ENCODE results near the gene PRAC2. TPM values are rescaled to one million over a fixed set of nuclear protein-coding genes. Genes with fewer than 3 reads are reported as not detected.

The PRAC2 gene
- total and polyA plus RNA-seq, 2 of the 8 experiments (the other 6 are each of a cell fraction or from before 2014, with no cell fraction given), result not detected

DNA sequence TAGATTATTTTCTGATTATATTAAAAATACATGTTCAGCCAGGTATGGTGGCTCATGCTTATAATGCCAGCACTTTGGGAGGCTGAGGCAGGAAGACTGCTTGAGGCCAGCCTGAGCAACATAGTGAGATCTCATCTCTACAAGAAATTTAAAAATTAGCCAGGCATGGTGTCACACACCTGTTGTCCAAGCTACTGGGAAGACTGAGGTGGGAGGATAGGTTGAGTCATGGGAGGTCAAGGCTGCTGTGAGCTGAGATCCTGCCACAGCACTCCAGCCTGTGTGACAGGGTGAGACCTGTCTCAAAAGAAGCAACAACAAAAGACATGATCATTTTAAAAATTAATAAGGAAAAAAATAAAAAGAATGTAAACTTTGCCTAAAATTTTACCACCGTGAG lies 41.4 kb upstream of the PRAC2 start:
- no peak overlapping the region for H3K4me2 ChIP-seq (ENCODE audit: insufficient read depth in 1 of 2, low read depth in 2 of 2, low read length in 2 of 2)
- H3K18ac ChIP-seq (ENCODE audit: extremely low read depth, low read length), result no peak overlapping the region
- H4K5ac ChIP-seq (ENCODE audit: insufficient read length, low read depth, low read length), result no peak overlapping the region
- no peaks in the 10 kb centered on the region for H3K79me1 ChIP-seq (ENCODE audit: low read depth, low read length)
- peaks cover 0 to 9% (median 2%) of the 10 kb centered on the region in 4 experiments; a peak in 4 of 7 replicates for H3K4me1 ChIP-seq (replicated peaks in 1 of 4; ENCODE audit: control insufficient read depth in 3 of 4, insufficient read depth in 4 of 4, low read length in 3 of 4)
- no peak overlapping the region for H4K8ac ChIP-seq (ENCODE audit: extremely low read depth, insufficient read depth, low read length)
- no peaks in the 10 kb centered on the region for H3K36me3 ChIP-seq (ENCODE audit: control insufficient read depth in 2 of 4, insufficient read depth in 4 of 4, low read length in 3 of 4)
- H2BK15ac ChIP-seq (ENCODE audit: low read length), result no peak overlapping the region
- H4K20me1 ChIP-seq (replicated peaks in 1 of 2; ENCODE audit: control insufficient read depth in 1 of 2, insufficient read depth in 2 of 2, low read length in 2 of 2), result peaks cover 0 to 2% of the 10 kb centered on the region in 2 experiments
- no peak overlapping the region for H3K27ac ChIP-seq (ENCODE audit: low read depth, low read length)
- H3K56ac ChIP-seq (replicated peaks; ENCODE audit: insufficient read length, low read depth, low read length), result no peak overlapping the region
- H2BK12ac ChIP-seq (ENCODE audit: low read depth, low read length), result no peak overlapping the region
- H4K91ac ChIP-seq (replicated peaks; ENCODE audit: insufficient read length, low read length), result no peak overlapping the region
- H2AFZ ChIP-seq (ENCODE audit: low read length), result no peak overlapping the region
- peaks cover 5 to 22% (median 18%) of the 10 kb centered on the region in 4 experiments for H3K27me3 ChIP-seq (replicated peaks in 1 of 4; ENCODE audit: control insufficient read depth in 3 of 4, extremely low read depth in 1 of 4, insufficient read depth in 3 of 4, low read length in 3 of 4)
- H3K9ac ChIP-seq (replicated peaks in 1 of 4; ENCODE audit: extremely low read depth in 1 of 4, low read depth in 3 of 4, low read length in 3 of 4), result no peak overlapping the region
- no peak overlapping the region for H2BK5ac ChIP-seq (ENCODE audit: low read depth, low read length)
- H2AK5ac ChIP-seq (ENCODE audit: low read depth, low read length), result no peak overlapping the region; the same call in 1 of the 2 replicates
- CTCF ChIA-PET (ENCODE audit: partially characterized antibody), result interaction anchor here (1.0 to 12.9 kb wide), 13 partner anchors 10 to 203 kb away, joined by 3 to 159 read pairs (median 7); no protein-coding TSS in a partner anchor
- no peaks in the 10 kb centered on the region for H3K9me3 ChIP-seq (ENCODE audit: insufficient read depth in 2 of 2, low read depth in 1 of 2, low read length in 1 of 2)
- no peak overlapping the region for H2BK20ac ChIP-seq (ENCODE audit: low read length)
- H2BK120ac ChIP-seq (replicated peaks; ENCODE audit: low read depth, low read length), result no peak overlapping the region
- peaks cover 3% of the 10 kb centered on the region; the same call in 1 of the 2 replicates for H3K23me2 ChIP-seq (ENCODE audit: low read depth, low read length)
- H3K4ac ChIP-seq (replicated peaks; ENCODE audit: insufficient read length, low read depth, low read length), result no peak overlapping the region
- POLR2A ChIA-PET (ENCODE audit: partially characterized antibody), result no interaction called here
- 81% methylated on average over 1 of the region's 1 CpG; no CpG with 5 or more reads in 1 of the 2 experiments for WGBS, 2 experiments (ENCODE audit: extremely low coverage in 1 of 2, insufficient coverage in 1 of 2, insufficient read length in 1 of 2, insufficient replicate concordance in 2 of 2, low coverage in 1 of 2, low lambda C conversion rate in 2 of 2, missing lambda C conversion rate in 1 of 2)
- FAIRE-seq, result no peak
- H3K79me2 ChIP-seq (ENCODE audit: control insufficient read depth in 1 of 2, insufficient read depth in 2 of 2, low read length in 2 of 2), result no peaks in the 10 kb centered on the region
- no peak overlapping the region for H3K23ac ChIP-seq (ENCODE audit: insufficient read length)
- no peak overlapping the region for H3K4me3 ChIP-seq (ENCODE audit: extremely low read depth in 1 of 4, insufficient read depth in 2 of 4, low read depth in 3 of 4, low read length in 4 of 4)
- DNase-seq (ENCODE audit: low read depth in 1 of 2, low spot score in 2 of 2), result no peak
- no peak for TF ChIP-seq EZH2 (IDR thresholded peaks at IDR 0.05; ENCODE audit: low read depth, low read length, severe bottlenecking)
- no peak for TF ChIP-seq RBBP5 (IDR thresholded peaks at IDR 0.05; ENCODE audit: borderline replicate concordance, low read depth, low read length)
- no peak for TF ChIP-seq FOSL1 (IDR thresholded peaks at IDR 0.05; ENCODE audit: insufficient read depth, low read depth, low read length)
- TF ChIP-seq CBX5 (IDR thresholded peaks at IDR 0.05; ENCODE audit: low read depth, low read length), result no peak
- TF ChIP-seq, protein P1, sequence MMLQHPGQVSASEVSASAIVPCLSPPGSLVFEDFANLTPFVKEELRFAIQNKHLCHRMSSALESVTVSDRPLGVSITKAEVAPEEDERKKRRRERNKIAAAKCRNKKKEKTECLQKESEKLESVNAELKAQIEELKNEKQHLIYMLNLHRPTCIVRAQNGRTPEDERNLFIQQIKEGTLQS (IDR thresholded peaks at IDR 0.05; ENCODE audit: insufficient read depth, low read depth, low read length), result no peak
- TF ChIP-seq ATF2 (IDR thresholded peaks at IDR 0.05; ENCODE audit: low read length), result no peak
- no peak for TF ChIP-seq KDM4A (IDR thresholded peaks at IDR 0.05; ENCODE audit: low read depth, low read length, severe bottlenecking)
- no peak for TF ChIP-seq JUND (IDR thresholded peaks at IDR 0.05; ENCODE audit: low read length)
- TF ChIP-seq USF2 (IDR thresholded peaks at IDR 0.05; ENCODE audit: low read length), result no peak
- TF ChIP-seq SIX5 (IDR thresholded peaks at IDR 0.05; ENCODE audit: low read depth, low read length), result no peak
- no peak overlapping the region for H3K14ac ChIP-seq (ENCODE audit: insufficient read length)

All from H1 (cell line).